GM19193 (cell line): ENCODE data around the gene CD47.

ENCODE experiments used
- POLR2A ChIP-seq: IDR thresholded peaks from 4 replicates; pipeline ENCODE4 v1.6.1; 2011; ENCODE audit not compliant: insufficient read depth, insufficient read length; ENCODE audit errors: extremely low read depth

The CD47 gene

DNA sequence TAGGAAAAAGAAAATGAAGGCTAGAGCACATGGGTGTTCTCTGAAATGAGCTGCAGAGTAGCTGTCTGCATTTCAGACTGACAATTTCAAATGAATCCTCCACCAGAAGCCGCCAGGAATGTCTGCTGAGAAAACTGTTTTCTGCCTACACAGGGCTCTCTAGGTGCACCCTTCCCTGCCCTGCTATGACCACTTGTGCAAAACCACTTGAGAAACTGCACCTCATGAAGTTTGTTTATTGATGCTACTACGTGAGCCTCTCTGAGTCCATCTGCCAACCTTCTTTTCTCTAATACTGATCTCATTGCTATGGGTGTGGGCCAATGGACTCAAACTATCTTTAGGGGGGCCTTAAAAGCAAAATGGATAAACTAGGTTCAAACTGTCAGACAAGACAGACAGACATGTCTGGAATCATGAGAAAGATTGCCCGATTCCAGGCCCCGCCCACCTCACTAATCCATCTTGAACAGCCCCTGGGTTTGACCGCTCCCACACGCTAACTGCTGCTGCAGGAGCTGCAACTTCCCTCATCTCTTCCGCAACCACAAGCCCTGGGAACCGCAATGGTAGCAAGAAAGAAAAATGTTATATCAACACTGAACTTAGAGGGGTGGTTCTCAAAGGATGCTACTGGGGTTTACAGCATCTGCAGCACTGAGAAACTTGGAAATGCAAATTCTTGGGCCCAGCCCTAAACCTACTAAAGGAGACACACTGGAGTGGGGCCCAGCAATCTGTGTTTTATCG lies 9.0 kb upstream of the CD47 start:
- TF ChIP-seq POLR2A = no peak

DNA sequence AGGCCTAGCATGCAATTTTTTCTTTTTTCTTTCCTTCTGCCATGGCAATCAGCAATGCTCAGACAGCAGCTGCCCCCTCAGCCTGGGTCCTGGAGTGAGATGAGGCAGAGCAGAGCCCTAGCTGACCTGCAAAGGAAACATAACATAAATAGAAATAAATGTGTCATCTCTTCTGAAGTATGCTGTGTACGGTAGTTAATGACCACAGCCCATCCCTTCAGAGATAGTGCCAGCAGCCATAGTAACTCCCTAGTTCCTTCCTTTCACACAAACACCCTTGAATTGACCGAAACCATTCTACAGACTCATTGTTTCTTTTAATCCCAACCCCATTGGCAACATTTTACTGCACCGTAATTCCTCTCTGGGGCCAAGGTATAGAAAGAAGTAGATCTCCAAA lies 8.4 kb upstream of the CD47 start:
- no peak for TF ChIP-seq POLR2A

DNA sequence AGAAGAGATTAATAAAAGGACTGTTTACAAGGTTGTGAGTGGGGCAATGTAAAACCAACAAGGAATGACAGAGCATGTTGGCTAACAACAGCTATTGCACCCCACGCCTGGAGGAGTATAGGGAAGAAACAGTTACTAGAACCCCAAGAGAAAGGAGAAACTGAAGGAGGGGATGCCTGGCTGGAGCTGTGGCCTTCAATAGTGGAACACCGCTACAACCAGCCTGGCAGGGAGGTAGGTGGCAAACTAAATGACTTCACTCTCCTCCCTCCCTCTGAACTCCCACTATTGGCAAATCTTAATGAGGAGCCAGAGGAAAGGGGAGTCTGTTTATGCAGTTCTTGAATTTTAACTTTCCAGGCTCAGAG lies 7.2 kb upstream of the CD47 start:
- TF ChIP-seq POLR2A = no peak

DNA sequence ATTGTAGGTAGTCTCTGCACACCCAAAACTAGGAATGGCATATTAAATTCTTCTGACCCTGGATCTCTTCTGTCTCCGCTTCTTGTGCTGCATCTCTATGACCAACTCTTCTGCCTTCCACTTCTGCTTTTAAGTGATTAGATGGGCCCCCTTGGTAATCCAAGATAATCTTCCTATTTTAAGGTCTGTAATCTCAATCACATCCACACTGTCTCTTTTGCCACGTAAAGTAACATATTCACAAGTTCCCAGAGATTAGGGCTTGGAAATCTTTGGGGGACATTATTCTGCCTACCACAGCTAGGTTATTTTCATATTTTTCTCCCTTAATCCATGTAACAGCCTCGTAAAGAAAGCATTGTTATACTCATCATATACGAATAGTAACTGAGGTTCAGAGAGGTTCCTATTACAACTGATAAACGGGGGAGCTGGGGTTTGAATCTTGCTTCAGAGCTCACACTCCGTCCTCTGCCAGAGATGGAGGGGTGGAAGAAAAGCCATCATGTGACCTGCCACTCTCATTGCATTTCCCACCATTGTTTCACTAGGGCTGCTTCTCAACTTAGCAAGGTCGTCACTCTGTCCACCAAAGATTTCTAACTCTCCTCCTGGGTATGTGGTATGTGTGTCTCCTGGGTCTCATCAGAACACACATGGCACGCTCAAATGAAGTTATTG lies 6.6 kb upstream of the CD47 start:
- TF ChIP-seq POLR2A = no peak

DNA sequence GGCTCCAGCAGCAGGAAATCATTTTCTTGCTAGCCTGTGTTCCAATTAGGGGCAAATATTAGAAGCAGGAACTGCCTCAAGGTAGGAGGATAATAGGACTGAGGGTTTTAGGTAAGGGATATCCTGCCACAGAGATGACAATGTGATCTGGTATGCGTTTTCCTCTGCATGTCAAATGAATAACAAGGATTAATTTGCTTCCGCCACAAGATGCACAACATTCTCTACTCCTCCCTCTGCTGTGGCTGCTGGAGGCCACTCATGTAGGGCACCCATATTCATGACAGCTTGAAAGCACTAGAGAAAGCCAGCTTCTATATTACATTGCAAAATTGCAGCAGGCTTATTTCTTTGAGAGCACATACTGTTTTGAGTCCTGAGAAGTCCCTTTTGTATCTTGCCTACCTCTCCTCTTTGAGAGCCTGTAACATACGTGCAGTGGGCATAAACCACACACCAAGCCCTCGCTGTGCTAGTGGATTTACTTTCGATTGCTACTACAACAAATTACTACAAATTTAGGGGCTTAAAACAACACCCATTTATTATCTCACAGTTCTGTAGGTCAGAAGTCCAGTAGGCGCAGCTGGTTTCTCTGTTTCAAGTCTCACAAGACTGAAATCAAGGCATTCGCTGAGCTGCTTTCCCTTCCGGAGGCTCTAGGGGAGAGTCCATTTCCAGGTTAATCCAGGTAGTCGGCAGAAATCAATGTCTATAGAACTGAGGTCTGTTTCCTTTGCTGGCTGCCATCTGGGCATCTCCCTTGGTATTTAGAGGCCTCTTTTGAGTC lies 5.9 kb upstream of the CD47 start:
- TF ChIP-seq POLR2A = no peak

DNA sequence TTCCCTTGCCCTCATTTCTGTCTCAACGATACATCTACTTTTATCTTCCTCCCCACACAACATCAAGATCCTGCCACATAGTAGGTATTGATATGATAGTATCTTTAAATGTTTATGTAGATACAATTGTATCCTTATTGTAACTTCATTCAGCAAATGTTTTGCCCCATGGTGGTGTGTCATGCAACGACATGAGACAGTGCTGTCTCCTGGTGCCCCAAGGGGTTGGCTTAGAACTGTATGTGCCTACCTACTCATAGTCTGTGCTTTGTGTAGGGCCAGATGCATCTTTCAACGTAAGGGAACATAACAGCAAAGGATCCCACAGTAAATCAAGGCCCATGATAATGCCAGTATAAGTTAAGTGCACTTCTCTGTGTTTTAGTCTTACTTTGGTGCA lies 2.8 kb upstream of the CD47 start:
- no peak for TF ChIP-seq POLR2A

DNA sequence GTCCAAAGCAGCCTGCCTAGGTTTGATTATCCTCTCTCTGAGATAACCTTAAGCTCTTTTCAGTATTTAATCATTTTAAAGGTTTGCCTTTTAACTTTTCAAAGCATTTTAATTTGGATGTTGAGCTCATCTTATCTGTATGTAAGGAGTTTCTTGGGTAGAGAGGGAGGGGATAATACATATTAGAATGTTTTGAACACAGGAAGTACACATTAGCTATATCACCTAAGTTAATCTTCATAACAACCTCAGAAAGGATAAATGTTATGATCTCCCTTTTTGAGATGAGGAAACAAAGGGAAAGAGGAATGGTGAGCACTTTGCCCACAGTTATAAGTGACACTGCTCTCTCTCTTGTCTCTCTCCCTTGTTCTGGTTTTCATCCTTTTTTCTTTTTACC lies 2.2 kb upstream of the CD47 start:
- no peak for TF ChIP-seq POLR2A

DNA sequence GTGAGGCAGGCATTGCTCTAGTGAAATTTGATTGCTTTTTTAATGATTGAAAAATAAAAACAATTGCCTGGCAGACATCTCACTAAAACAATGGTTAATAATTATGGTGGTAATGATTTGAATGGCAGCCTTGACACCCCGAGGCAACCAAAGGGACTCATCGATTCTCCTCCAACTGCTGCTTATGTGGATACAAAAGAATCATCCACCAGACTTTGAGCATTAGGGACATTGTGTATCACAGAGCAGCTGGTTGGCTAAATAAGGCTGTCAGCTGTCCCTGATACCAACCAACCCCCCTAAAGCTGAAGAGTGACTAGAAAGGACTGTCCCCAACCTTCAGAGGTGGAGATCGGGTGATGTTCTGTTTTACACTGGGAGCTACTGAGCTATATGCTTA lies 1.7 kb upstream of the CD47 start:
- no peak for TF ChIP-seq POLR2A

DNA sequence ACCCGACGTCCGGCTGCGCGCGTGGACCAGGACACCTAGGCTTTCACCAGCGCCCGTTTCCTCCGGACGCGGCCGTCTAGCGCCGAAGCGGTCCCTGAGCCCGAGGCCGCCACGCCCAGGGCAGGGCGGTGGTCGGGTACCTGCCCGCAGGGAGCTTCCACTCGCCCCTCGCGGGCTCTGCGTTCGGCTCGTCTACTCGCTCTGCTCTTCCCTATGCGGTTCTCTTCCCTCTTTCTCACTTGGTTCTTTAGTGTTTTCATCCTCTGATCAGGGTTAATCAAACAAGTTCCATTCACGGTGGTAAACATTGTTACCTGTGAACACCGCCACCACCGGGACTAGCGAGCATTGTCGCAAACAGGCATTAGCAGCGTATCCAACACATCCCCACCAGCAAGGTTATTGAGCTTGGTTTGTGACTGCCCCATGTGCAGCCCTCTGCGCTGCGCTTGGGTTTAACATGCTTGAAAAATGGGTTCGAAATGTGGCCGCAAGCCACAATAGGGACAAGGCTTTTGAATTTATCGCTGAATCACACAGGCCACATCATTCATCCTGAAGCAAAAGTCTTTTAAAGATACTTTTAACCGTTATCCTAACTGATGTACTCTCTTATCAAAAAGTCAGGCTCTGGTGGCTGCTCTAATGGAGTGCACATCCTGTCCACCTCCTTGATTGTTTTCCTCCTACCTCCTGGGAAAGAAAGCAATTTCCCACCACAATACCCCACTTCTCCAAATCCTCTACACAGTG lies 843 bp upstream of the CD47 start:
- TF ChIP-seq POLR2A = no peak

DNA sequence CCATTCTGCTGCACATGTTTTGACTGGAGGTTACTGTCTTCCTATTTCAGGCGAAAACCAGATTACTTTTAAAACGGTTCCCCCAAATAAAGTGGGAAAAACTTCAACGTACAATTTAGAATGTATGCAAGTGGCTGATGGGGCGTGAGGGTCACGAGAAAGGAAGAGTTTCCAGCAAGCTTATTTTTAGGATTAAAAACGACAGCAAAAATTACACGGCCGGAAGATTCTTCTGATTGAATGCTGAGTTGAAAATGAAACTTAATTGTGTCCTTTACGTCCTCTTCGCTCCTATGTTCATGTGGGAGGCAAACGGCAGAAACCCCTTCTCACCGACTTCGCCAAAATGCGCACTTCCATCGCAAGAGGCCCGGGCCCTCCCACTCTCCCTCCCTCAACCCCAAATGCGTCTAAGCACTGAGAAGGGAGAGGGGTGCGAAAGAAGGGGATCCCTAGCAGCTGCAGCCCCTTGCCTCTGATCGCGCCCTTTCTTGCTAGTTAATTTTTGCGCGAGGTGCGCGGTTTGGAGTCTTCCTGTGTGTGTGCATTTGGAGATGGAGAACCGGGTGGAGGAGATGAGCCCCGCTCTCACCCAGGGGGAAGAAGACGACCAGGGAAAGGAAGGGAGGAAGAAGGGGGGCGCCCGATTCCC lies 656 bp downstream of the CD47 start:
- no peak for TF ChIP-seq POLR2A

DNA sequence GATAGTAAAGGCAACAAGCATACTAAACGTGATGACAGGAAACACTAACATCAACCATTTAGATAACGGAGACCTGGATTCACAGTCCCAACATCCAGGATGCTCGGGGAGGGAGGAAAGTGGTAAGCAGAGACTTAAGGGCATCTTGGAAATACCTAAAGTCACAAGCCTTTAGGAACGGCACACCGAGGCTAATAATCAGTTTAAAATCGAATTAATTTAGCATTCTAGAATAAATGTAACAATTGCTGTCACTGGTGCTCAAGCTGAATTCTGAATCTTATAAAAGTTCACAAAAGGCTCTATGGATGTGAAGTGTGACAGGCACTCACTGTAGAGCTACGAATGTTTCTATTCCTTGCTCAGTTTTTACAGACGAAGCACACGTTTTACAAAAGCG lies 1.3 kb downstream of the CD47 start:
- TF ChIP-seq POLR2A = no peak

DNA sequence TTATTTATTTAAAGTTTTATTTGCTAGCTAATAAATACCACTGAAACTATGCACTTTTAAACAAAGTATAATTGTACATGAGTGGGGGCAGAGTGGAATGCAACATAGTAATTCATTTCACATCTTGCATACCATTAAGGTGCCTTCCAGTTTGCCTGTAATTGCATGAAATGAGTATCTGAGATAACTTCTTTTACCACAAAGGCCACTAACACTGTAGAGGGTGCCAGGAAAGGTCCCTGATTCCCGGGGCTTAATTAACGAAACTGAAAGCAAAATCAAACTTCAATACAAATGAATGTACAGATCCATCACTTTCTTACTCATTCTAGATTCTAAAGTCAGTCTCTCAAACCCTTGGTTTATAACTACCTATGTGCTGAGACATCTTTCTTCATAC lies 2.1 kb downstream of the CD47 start:
- no peak for TF ChIP-seq POLR2A

DNA sequence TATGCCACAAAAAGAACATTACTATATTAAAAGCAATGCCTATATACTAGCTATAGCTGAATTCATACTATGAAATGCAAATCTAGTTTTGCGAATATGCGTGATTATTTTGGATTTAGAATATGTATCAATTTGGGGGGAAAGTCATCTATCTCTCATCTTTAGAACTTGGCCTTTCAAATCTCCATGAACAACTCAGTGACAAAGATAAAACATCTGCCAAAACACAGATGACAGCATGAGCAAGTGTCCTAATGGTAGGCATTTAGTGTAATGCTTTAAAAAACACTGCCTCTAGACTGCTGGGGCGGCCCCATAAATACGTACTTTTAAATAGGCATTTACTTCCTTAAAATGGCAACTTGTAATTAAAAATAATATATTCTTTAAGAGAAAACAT lies 2.7 kb downstream of the CD47 start:
- TF ChIP-seq POLR2A = no peak

DNA sequence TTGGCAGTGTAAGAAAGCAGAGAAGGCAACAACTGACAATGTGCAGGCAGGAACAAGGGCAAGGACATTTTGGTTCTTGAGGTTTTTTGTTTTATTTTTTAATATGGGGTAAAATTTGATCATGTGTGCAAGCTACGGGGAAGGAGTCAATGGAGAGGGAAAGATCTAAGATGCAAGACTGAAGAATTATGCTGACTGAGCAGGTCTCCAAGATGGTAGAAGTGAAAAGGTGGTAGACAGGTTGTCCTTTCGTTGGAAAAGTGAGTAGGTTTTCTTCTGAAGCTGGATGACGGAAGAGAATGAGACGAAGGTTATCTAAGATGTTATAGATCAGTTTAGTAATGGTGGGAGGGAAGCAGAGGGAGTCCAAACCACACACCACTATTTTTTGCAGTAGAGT lies 4.2 kb downstream of the CD47 start:
- TF ChIP-seq POLR2A = no peak
